GM12892 (cell line): ENCODE results near the gene KCNH8.

Source experiments
- DNase-seq: peaks from one replicate; pipeline ENCODE4 v3.0.0; 2011; ENCODE audit not compliant: insufficient read length
- FAIRE-seq: peaks from 2 replicates; lab custom pipeline; 2011; peaks lifted over from hg19 to GRCh38; lab: Jason Lieb, UNC
- POLR2A ChIP-seq: IDR thresholded peaks from 2 replicates; pipeline ENCODE4 v1.6.1; 2011; ENCODE audit warnings: low read depth, low read length, control low read depth
- POLR2AphosphoS5 ChIP-seq: IDR thresholded peaks from 2 replicates; pipeline ENCODE4 v1.6.1; 2011; ENCODE audit warnings: low read depth, low read length, control low read depth
- TAF1 ChIP-seq: IDR thresholded peaks from 2 replicates; pipeline ENCODE4 v1.6.1; 2011; ENCODE audit warnings: low read depth, mild to moderate bottlenecking, control low read depth, low read length, borderline replicate concordance

Gene KCNH8

DNA sequence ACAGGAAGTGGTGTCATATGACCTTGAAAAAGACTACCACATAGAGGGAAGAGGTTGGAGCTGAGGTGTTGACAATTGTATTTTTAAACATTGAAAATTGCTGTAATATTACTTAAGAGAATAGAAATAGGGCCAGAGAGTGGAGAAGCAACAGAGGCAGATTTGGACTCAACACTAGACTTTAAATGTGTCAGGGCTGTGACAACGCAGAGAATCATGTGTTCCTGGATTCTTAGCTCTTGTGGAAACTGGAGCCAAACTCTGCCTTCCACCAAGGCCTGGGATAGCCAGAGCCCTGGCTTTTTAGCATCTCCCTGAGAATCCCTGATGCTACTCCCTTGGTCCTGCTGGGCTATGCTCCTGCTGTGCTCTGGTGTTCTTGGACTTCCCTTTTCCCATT lies 277.5 kb downstream of the KCNH8 start:
- no peak for TF ChIP-seq TAF1
- no peak for TF ChIP-seq POLR2AphosphoS5
- no peak for TF ChIP-seq POLR2A
- no peak for DNase-seq
- no peak for FAIRE-seq

DNA sequence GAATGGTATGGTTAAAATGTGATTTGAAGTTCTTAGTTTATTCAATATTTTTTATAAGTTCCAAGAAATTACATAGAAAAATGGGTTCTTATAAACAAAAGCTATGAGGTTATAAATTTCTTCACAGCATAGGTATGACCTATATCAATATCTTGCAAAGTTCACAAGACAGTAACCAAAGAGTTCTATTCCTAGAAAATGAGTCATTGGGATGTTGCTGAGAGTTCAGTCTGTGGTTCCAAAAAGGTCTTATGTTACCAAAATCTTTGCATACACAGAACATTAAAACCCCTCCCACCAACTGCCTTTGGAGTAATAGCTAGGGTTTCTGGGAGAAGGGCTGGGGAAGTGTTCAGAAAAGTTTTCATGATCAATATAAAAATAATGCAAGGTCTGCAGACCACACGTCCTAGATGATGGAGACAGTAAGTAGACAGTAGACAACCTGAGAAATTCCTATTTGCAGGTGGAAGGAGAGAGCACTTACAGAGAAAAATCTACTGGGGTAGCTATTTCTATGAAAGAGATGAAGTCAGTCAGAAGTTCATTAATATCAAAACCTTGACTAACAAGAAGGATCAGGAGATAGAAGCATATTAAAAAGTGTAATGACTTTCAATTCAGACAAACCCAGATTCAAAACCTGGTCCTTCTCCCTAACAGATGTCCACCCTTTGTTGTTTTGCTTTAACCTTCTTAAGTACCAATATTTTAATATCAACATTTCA lies 279.3 kb downstream of the KCNH8 start:
- FAIRE-seq (no peak), DNase-seq (no peak)
- TF ChIP-seq POLR2AphosphoS5: no peak
- no peak for TF ChIP-seq POLR2A
- no peak for TF ChIP-seq TAF1

DNA sequence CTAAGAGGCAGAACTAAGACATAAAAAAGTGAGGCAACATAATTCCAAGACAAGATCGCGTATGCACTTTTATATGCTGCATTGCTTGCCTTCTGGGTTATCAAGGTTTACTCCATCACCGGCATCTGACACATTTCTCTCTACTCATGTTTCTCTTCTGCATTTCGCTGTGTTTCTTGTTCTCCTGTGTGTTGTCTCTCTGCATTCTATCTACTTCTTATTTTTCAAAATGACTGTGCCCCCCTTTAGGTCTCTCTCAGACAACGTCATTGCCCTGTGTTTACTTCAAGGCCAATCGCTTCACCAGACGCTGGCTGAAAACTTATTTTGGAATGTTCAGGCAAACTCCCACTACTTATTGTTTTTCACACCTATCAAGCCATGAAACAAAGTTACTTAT lies 280.4 kb downstream of the KCNH8 start:
- TF ChIP-seq POLR2AphosphoS5: no peak
- TF ChIP-seq TAF1: no peak
- TF ChIP-seq POLR2A: no peak
- no peak for DNase-seq
- no peak for FAIRE-seq

DNA sequence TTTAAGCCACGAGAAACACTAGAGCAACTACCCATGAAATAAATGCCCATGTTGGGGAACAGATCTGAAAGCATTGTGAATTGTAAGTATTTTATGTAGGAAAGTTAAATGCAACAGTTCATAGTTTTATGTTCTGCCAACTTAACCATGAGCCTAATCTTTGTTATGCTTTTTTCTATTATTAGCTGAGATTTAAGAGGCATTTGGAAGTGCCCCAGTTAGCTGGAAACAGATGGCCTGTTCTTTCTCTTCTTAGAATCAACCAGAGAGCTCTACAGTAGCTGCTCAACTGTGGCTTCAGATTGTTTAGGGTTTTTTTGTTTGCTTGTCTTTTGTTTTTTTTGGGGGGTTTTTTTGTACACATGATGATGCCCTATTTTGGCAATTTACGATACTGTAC lies 284.4 kb downstream of the KCNH8 start:
- no peak for TF ChIP-seq POLR2A
- TF ChIP-seq TAF1: no peak
- TF ChIP-seq POLR2AphosphoS5: no peak

DNA sequence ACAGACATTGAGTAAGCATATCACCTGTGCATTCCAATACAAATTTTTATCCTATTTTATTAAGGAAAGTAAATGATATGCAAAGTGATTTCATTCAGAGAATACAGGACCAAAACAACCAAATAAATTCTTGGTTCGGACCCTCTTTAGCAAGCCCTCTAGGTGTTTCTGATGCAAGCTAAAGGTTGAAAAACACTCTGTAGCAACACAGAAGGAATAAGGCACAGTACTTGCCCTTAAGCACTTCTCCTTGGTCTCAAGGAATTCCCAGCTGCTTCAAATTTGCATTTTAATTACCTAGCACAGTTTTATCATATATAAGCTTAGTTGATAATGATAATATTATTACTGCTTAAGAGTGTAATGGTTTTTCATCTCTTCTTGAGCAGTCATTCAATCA lies 288.4 kb downstream of the KCNH8 start:
- no peak for TF ChIP-seq POLR2AphosphoS5
- TF ChIP-seq POLR2A: no peak
- no peak for TF ChIP-seq TAF1
- DNase-seq: no peak
- no peak for FAIRE-seq

More for the DNA sequence above, 284.4 kb downstream of the KCNH8 start:
- FAIRE-seq (no peak), DNase-seq (no peak)

DNA sequence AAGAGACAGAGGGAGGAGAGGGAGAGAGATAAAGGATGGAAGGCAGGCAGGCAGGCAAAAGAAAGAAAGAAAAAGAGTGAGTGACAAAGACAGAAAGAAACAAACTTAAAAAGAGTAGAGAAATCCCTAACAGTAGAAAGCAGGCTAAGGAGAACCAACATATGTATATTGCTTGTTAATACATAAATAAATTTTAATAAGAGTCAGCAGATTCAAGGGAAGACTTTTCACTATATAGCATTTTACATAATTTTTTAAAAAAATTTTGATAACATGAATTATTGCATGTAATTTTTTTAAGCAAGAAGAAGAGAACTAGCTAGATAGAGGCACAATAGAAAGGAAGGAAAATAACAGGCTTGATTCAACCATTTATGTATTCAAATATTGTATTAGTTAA lies 291.6 kb downstream of the KCNH8 start:
- no peak for TF ChIP-seq TAF1
- no peak for TF ChIP-seq POLR2A
- no peak for TF ChIP-seq POLR2AphosphoS5
- FAIRE-seq (no peak), DNase-seq (no peak)

DNA sequence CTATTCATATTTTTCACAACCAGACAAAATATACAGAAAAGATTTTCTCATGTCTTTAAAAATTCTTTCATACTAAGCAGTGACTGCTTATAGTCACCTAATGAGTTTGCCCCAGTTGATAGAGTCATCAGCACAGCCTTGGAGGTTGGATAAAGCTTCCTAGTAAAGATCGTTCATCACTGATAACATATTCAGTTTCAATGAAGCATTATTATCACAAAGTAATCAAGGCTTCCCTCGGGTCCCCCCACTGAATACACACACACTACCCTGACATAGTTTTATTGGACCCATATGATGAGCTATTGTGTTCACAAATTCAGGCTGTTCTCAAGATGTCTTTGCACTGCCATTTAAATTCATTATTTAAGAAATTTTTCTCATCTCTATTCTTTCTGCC lies 297.8 kb downstream of the KCNH8 start:
- no peak for FAIRE-seq
- DNase-seq: no peak
- TF ChIP-seq POLR2A: no peak
- no peak for TF ChIP-seq TAF1
- no peak for TF ChIP-seq POLR2AphosphoS5

DNA sequence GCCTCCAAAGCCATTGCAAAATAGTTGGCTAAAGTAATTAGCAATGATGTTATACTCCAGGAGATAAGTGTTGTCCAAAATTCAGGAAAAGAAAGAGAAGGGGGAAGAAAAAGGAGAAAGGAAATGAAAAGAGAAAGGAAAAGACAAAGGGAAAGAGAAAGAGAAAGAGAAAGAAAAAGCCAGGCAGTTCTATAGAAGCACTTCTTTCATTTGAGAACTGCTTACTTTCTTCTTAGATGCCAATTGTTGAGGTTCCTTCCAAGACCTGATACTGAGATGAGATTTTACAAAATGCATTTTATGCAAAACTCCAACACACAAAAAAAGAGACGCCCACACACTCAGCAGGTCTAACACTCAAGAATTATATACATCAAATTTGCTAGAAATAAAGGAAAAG lies 298.4 kb downstream of the KCNH8 start:
- FAIRE-seq (no peak), DNase-seq (no peak)
- no peak for TF ChIP-seq POLR2A
- no peak for TF ChIP-seq POLR2AphosphoS5
- no peak for TF ChIP-seq TAF1

DNA sequence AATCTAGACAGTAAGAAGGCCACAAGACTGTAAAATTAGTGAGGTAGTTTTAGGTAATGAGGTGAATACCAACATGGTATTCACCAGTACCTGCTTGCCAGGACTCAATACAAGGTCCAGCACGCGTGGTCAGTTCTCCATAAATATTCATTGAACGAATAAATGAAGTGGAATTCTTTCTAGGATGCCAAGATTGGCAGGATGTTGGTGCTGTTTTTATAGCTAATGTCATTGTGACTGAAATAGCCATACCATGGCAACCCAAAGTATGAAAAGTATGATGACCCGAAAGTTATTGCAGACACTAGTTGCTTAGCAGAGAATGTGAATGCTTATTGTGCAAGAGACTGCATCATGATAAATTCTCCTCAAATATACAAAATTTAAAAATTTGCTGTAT lies 307.2 kb downstream of the KCNH8 start:
- DNase-seq (no peak), FAIRE-seq (no peak)
- TF ChIP-seq POLR2A (no peak), POLR2AphosphoS5 (no peak), TAF1 (no peak)

DNA sequence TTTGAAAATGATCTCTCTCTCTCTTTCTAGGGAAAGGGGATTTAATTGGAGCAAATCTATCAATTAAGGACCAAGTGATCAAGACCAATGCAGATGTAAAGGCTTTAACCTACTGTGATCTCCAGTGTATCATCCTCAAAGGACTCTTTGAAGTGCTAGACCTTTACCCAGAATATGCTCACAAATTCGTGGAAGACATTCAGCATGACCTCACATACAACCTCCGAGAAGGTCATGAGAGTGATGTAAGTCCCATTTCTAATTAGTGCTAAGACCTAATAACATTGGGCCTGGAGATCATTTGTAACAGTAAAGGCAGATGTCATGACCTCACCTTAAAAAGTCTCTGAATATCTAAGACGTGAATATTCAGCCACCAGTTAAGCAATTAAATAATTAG lies 308.4 kb downstream of the KCNH8 start:
- DNase-seq (no peak), FAIRE-seq (no peak)
- TF ChIP-seq POLR2AphosphoS5 (no peak), TAF1 (no peak), POLR2A (no peak)

DNA sequence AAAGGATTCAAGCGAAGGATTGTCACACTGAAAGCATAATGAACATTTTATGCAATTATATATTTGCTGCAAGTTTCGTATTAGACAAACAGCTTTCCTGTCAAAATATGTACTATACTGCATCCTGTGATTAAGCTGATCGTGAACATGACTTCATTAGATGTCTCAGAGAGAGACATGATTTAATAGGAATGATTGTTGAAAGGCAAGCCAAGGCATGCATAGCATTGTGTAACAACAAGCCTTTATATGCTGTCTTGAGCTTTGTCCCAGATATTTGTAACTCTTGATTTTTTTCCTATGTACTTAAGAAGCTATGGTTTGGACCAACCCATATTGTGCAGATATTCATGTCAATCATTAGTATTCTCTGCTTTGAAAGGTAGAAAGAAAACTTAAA lies 309.1 kb downstream of the KCNH8 start:
- DNase-seq: no peak
- TF ChIP-seq POLR2AphosphoS5 (no peak), POLR2A (no peak), TAF1 (no peak)
- FAIRE-seq: no peak

DNA sequence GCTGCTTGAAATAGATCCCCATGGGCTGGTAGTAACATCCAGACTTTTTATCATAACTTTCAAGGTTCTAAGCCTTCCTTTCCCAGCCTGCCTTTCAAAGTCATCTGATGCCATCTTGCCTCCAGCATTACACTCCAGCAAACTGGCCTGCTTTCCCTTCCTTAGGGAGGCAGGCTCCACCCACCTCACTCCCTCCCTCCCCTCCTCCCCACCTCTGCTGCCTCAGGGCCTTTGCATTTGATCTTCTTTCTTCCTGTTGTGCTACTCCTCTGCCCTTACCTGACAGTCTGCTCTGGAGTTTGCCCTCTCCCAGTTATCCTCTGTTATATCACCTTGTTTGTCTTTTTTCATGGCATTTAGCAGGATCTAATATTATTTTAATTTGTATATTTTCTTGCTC lies 319.5 kb downstream of the KCNH8 start:
- no peak for FAIRE-seq
- TF ChIP-seq TAF1 (no peak), POLR2A (no peak), POLR2AphosphoS5 (no peak)
- no peak for DNase-seq

DNA sequence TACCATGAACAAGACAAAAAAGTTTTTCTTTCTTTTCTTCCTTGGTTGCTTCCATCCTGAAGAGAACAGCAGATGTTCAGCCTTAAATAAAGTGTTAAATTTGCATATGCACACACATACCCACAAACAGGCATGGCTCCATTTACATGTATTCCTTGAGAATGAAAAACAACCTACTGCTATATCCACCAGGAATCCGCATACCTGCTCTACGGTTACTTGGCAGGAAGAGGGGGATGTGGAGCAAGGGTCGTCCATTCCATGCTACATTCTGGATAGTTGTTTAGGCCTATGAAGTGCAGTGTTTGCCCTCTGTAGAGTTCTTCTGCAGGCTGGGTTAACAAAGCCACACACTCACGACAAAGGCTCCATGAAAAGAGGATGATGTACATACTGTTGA lies 322.8 kb downstream of the KCNH8 start:
- FAIRE-seq (no peak), DNase-seq (no peak)
- TF ChIP-seq TAF1 (no peak), POLR2A (no peak), POLR2AphosphoS5 (no peak)
